Lower leg skin (tissue), 4 donors: ENCODE results near the gene DOCK1. TPM values are rescaled to one million over a fixed set of nuclear protein-coding genes. Genes with fewer than 3 reads are reported as not detected.

ENCODE experiments used
- DNase-seq, 2 donors: peaks; one replicate each; pipeline ENCODE4 v3.0.0-alpha.2; 2019; ENCODE audit warnings: low spot score in 2 of 2
- H3K4me3 ChIP-seq: fragments of 200-600 bp; sonication (generic); 2 replicates; pipeline ENCODE4 v1.5.1; 2017; ENCODE audit warnings: mild to moderate bottlenecking, low read depth; ENCODE audit not compliant: poor library complexity, severe bottlenecking
- POLR2A ChIP-seq, 2 donors: fragments of 450-650 bp; IDR thresholded peaks; one replicate each; pipeline ENCODE4 v1.6.1; 2016 to 2017; ENCODE audit warnings: antibody characterized with exemption in 2 of 2, mild to moderate bottlenecking in 1 of 2, moderate library complexity in 1 of 2
- WGBS, 2 donors: methylation state at CpG; one replicate each; pipeline ENCODE4 v1.1.5; 2018; 5-methylcytosine and 5-hydroxymethylcytosine counted together
- intact Hi-C: fragments of 100-400 bp; cut with DNase I; formaldehyde crosslinking; loops from one replicate; pipeline ENCODE4 v1.15.0; 2023; ENCODE audit warnings: low total_unique reads
- total RNA-seq, 4 donors: library from RNA; depleted of rRNA; stranded (reverse); fragments of >200 nt; gene quantifications; one replicate each; pipeline ENCODE4 v1.1.0, GENCODE V29; 2016
- TF ChIP-seq, protein P1 (sequence below), 3 donors: fragments of 450-650 bp; IDR thresholded peaks; one replicate each; pipeline ENCODE4 v1.5.1; 2016; ENCODE audit warnings: antibody characterized with exemption in 3 of 3, mild to moderate bottlenecking in 3 of 3, moderate library complexity in 2 of 3

Gene DOCK1
- total RNA-seq, 4 donors from 2014 or later, result 76.6 to 108 (median 83.4) TPM

DNA sequence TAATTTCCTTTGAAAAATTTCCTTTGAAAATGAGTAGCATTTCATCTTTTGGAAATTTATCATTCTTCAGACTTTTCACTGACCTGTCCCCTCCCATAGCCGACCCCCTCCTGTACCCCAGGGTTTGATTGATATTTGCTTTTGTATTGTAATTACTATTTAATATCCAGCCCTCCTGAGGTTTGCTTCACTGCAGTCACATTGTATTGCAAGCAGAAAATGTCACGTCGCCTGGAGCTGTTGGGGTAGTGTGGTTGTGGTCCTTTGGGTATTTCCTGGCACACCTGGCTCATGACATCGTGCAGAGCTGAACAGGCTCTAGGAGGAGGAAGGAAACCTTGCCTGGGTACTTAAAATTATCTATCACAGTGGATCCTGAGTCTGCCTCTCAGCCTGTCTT lies 175.1 kb downstream of the DOCK1 start:
- H3K4me3 ChIP-seq, result no peak overlapping the region
- 63 to 79% methylated on average over 4 of the region's 4 CpGs for WGBS, 2 donors
- DNase-seq, result peak in 1 of 2 donors; percentile 68
- TF ChIP-seq, protein P1, sequence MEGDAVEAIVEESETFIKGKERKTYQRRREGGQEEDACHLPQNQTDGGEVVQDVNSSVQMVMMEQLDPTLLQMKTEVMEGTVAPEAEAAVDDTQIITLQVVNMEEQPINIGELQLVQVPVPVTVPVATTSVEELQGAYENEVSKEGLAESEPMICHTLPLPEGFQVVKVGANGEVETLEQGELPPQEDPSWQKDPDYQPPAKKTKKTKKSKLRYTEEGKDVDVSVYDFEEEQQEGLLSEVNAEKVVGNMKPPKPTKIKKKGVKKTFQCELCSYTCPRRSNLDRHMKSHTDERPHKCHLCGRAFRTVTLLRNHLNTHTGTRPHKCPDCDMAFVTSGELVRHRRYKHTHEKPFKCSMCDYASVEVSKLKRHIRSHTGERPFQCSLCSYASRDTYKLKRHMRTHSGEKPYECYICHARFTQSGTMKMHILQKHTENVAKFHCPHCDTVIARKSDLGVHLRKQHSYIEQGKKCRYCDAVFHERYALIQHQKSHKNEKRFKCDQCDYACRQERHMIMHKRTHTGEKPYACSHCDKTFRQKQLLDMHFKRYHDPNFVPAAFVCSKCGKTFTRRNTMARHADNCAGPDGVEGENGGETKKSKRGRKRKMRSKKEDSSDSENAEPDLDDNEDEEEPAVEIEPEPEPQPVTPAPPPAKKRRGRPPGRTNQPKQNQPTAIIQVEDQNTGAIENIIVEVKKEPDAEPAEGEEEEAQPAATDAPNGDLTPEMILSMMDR (IDR thresholded peaks at IDR 0.05), result no peak
- no peak for TF ChIP-seq POLR2A (IDR thresholded peaks at IDR 0.05)
- intact Hi-C loops, result no loop called here

DNA sequence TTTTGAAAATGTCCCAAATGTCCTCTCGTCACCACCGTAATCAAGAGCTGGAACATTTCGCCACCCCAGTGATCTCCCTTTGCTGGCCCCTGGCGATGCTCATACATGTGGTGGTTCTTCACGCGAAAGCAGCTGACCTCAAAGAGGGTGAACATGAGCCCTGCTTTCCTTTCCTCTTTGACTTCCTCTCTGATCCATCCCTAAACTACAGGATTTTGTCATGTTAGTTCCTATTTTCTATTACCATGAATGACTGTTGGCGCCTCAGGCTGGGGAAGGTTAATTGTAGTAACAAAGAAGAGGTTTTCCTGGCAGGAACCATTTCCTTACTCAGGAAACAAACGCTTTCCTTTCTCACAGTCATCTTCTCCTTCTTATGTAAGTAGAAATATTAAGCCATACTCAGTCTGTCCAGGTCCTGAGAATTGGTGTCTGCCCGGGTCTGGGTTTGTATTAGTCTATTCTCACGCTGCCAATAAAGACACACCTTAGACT lies 176.7 kb downstream of the DOCK1 start:
- DNase-seq, result peak in 1 of 2 donors; percentile 50
- WGBS, 2 donors, result 86 to 88% methylated on average over 10 of the region's 10 CpGs
- no peak for TF ChIP-seq POLR2A (IDR thresholded peaks at IDR 0.05)
- TF ChIP-seq, protein P1 (IDR thresholded peaks at IDR 0.05), result no peak
- intact Hi-C loops, result no loop called here
- no peak overlapping the region for H3K4me3 ChIP-seq

DNA sequence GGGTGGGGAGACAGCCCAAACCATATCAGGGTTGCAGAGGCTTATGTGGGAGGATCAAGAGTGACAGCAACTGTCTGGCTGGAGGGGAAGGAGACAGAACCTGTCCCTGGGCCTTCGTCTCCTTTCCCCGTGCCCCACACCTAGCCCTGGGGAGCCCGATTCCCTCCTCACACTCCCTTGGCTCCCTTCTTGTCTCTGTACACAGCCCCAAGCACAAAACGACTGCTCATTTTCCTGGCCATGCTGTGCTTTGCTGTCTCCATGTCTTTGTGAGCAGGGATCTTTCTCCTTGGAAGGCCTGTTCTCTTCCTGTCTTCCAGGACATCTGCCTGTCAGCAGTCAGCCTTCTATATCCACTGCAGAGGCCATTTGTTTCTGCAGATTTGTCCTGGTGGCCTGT lies 177.4 kb downstream of the DOCK1 start:
- intact Hi-C loops, result no loop called here
- no peak overlapping the region for H3K4me3 ChIP-seq
- TF ChIP-seq, protein P1 (IDR thresholded peaks at IDR 0.05), result no peak
- no peak for TF ChIP-seq POLR2A (IDR thresholded peaks at IDR 0.05)
- WGBS, 2 donors, result 92 to 94% methylated on average over 4 of the region's 4 CpGs
- peak in 1 of 2 donors; percentile 58 for DNase-seq

DNA sequence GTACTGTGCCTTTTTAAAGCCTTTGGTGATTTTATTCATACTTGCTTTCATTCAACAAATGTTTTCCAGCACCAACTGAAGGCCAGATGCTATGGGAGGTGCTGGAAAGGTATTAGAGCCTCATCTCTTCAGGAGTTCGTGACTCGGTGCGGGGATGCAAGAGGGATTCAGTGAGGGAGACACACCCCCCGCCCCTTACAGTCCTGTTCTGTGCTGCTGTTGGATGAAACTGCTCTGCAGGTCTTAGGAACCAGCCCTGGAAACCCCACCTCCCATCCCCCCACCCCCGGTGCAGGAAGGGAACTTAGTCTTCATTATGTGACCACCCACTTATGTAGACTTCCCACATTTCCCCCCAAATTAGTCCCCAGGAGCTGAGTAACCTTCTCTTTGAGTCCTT lies 180.7 kb downstream of the DOCK1 start:
- 83 to 88% methylated on average over 5 of the region's 5 CpGs for WGBS, 2 donors
- H3K4me3 ChIP-seq, result no peak overlapping the region
- peak in 1 of 2 donors; percentile 29 for DNase-seq
- intact Hi-C loops, result no loop called here
- no peak for TF ChIP-seq POLR2A (IDR thresholded peaks at IDR 0.05)
- TF ChIP-seq, protein P1 (IDR thresholded peaks at IDR 0.05), result no peak

DNA sequence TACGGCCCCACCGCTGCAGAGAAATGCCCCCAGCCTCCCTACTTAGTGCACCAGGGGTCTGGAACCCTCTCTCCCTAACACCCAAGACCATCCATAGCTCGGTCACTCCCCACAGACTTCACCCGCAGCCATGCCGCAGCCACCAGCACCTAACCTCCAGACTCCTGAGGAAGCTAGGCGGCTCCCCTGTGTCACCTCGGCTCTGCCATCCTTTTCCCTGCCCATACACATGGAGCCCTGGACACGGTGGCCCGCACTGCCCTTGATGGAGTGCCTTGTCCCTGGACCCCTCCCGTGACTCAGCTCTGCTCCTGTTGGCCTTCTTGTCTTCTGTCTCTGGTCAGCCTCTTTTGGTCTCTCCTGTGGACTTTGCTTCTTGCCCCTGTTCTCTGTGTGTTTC lies 183.7 kb downstream of the DOCK1 start:
- intact Hi-C loops, result no loop called here
- TF ChIP-seq, protein P1 (IDR thresholded peaks at IDR 0.05), result no peak
- no peak for TF ChIP-seq POLR2A (IDR thresholded peaks at IDR 0.05)
- WGBS, 2 donors, result 93 to 96% methylated on average over 10 of the region's 10 CpGs
- no peak overlapping the region for H3K4me3 ChIP-seq
- peak in 1 of 2 donors; percentile 71 for DNase-seq

DNA sequence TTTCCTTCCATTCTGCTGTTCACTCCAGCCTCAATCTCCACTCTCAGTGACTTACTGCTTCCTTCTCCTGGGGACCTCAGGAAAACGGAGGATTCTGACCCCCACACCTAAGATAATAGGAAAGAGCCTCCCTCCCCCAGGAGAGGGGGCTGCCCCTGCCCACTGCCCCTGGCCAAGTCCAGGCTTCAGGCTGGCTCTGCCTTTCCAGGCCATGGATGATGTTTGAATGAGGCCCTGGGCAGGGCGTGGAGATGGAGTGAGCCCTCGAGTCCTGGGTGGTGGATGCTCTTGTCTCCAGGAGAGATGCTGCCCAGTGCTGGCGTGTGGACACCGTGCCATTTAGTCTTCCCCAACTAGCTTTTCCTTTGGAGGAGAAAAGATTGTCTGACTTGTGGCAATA lies 184.2 kb downstream of the DOCK1 start:
- intact Hi-C loops, result no loop called here
- DNase-seq, result peak in 1 of 2 donors; percentile 59
- 95 to 96% methylated on average over 5 of the region's 5 CpGs for WGBS, 2 donors
- no peak overlapping the region for H3K4me3 ChIP-seq
- no peak for TF ChIP-seq POLR2A (IDR thresholded peaks at IDR 0.05)
- TF ChIP-seq, protein P1 (IDR thresholded peaks at IDR 0.05), result no peak
